Endothelial cell (in vitro differentiated cells): ENCODE data around the gene PPT1. TPM values are rescaled to one million over a fixed set of nuclear protein-coding genes. Genes with fewer than 3 reads are reported as not detected.

Experiments
- DNase-seq: peaks from one replicate; pipeline ENCODE4 v3.0.0; 2021; ENCODE audit warnings: low spot score
- H3K27ac Mint-ChIP-seq: one replicate; pipeline ENCODE4 v1.8.0; 2021; ENCODE audit warnings: mixed read lengths, inconsistent platforms; ENCODE audit not compliant: unreplicated experiment
- H3K27me3 Mint-ChIP-seq: one replicate; pipeline ENCODE4 v1.8.0; 2021; ENCODE audit warnings: mild to moderate bottlenecking, moderate library complexity, mixed read lengths, inconsistent platforms; ENCODE audit not compliant: unreplicated experiment
- H3K36me3 Mint-ChIP-seq: one replicate; pipeline ENCODE4 v1.8.0; 2021; ENCODE audit warnings: mild to moderate bottlenecking, low read depth, mixed read lengths, inconsistent platforms; ENCODE audit not compliant: unreplicated experiment
- H3K4me1 Mint-ChIP-seq: one replicate; pipeline ENCODE4 v1.8.0; 2021; ENCODE audit warnings: mild to moderate bottlenecking, mixed read lengths, inconsistent platforms; ENCODE audit not compliant: unreplicated experiment
- H3K4me3 Mint-ChIP-seq: one replicate; pipeline ENCODE4 v1.8.0; 2021; ENCODE audit warnings: mild to moderate bottlenecking, mixed read lengths, inconsistent platforms; ENCODE audit not compliant: unreplicated experiment
- H3K9me3 Mint-ChIP-seq: one replicate; pipeline ENCODE4 v1.8.0; 2021; ENCODE audit warnings: mixed read lengths, inconsistent platforms; ENCODE audit not compliant: unreplicated experiment
- total RNA-seq: library from RNA; stranded (reverse); fragmentation: NEBNext Ultra II Directional; extraction: Animal tissue kit (Norgen Biotek cat#: 25700); gene quantifications from one replicate; pipeline ENCODE4 v1.2.1, GENCODE V29; 2021; ENCODE audit not compliant: unreplicated experiment
- TF ChIP-seq, protein P1 (sequence below): fragments of 200-600 bp; sonication (generic); IDR thresholded peaks from one replicate; pipeline ENCODE4 v1.5.0; 2021; ENCODE audit warnings: antibody characterized with exemption; ENCODE audit not compliant: unreplicated experiment

Gene PPT1
- total RNA-seq, 1 donor from 2014 or later, result 52.7 TPM

DNA sequence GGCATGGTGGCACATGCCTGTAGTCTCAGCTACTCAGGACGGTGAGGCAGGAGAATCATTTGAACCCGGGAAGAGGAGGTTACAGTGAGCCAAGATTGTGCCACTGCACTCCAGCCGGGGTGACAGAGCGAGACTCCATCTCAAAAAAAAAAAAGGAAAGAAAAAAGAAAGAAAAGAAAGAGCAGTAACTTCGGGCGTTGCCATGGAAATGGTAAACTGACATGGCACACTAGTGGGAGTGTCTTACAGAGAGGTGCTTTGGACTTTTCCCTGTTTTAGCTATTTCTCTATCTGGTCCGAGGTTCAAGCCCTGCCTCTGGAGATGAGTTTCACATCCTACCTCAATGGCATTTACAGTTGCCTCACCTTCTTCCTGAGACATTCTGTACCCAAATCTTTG is 23.1 kb upstream of the PPT1 start:
- Mint-ChIP-seq H3K9me3 (no peaks in the 10 kb centered on the region), H3K4me3 (no peak overlapping the region), H3K27me3 (no peaks in the 10 kb centered on the region), H3K36me3 (no peaks in the 10 kb centered on the region), H3K4me1 (no peaks in the 10 kb centered on the region), H3K27ac (no peak overlapping the region)
- no peak for DNase-seq
- TF ChIP-seq, protein P1, sequence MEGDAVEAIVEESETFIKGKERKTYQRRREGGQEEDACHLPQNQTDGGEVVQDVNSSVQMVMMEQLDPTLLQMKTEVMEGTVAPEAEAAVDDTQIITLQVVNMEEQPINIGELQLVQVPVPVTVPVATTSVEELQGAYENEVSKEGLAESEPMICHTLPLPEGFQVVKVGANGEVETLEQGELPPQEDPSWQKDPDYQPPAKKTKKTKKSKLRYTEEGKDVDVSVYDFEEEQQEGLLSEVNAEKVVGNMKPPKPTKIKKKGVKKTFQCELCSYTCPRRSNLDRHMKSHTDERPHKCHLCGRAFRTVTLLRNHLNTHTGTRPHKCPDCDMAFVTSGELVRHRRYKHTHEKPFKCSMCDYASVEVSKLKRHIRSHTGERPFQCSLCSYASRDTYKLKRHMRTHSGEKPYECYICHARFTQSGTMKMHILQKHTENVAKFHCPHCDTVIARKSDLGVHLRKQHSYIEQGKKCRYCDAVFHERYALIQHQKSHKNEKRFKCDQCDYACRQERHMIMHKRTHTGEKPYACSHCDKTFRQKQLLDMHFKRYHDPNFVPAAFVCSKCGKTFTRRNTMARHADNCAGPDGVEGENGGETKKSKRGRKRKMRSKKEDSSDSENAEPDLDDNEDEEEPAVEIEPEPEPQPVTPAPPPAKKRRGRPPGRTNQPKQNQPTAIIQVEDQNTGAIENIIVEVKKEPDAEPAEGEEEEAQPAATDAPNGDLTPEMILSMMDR, result no peak

DNA sequence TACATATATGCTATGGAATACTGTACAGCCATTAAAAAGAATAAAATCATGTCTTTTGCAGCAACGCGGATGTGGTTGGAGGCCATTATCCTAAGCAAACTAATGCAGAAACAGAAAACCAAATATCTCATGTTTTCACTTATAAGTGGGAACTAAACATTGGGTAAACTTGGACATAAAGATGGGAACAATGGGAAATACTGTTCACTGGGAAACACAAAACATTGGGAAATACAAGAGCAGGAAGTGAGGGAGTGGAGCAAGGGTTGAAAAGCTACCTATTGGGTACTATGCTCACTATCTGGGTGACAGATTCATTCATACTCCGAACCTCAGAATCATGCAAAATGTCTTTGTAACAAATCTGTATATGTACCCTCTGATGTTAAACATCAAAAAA is 17.3 kb upstream of the PPT1 start:
- TF ChIP-seq, protein P1, result no peak
- H3K36me3 Mint-ChIP-seq, result no peaks in the 10 kb centered on the region
- H3K4me3 Mint-ChIP-seq, result no peak overlapping the region
- H3K27ac Mint-ChIP-seq, result no peak overlapping the region
- no peaks in the 10 kb centered on the region for H3K4me1 Mint-ChIP-seq
- H3K9me3 Mint-ChIP-seq, result no peaks in the 10 kb centered on the region
- no peaks in the 10 kb centered on the region for H3K27me3 Mint-ChIP-seq
- DNase-seq, result no peak

DNA sequence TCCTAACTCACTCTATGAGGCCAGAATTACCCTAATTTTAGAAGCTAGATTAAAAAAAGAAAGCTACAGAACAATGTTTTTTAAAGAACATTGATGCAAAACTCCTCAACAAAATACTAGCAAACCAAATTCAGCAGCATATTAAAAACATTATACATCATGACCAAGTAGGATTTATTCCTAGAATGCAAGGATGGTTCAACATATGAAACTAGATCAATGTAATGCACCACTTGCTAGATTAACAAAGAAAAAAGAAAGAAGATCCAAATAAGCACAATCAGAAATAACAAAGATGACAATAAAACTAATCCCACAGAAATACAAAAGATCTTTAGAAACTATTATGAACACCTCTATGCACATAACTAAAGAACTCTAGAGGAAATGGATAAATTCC is 13.3 kb upstream of the PPT1 start:
- no peaks in the 10 kb centered on the region for H3K9me3 Mint-ChIP-seq
- H3K27ac Mint-ChIP-seq, result no peak overlapping the region
- TF ChIP-seq, protein P1, result no peak
- no peaks in the 10 kb centered on the region for H3K4me1 Mint-ChIP-seq
- DNase-seq, result no peak
- H3K36me3 Mint-ChIP-seq, result no peaks in the 10 kb centered on the region
- H3K4me3 Mint-ChIP-seq, result no peak overlapping the region
- no peaks in the 10 kb centered on the region for H3K27me3 Mint-ChIP-seq

DNA sequence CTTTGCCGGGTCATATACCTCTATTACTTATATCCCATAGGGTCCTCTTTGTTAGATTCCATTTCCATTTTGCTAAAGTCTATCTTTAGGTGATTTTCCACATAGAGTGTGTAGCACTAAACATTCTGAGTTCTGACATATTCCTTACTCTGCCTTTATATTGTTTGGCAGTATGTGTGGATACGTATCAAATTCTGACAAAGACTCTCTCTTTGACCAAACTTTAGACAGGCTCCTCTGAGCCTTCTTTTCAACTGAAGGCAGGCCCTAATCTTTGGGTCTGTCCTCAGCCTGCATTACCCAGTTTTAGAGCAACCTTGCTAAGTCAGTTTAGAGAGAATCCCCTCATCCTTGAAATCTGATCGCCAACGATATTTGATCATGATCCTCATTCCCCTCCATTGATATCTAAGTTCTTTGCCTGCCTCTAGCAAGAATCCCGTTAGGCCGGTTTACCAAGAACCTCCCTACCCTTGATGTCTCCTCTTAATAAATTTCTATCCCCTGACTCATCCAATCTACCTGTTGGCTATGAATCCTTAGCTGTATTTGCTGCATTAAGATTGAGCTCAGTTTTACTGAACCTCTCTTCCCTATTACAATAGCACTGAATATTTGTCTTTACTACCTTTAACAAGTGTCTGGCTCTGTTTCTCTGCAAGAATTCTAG is 10.4 kb upstream of the PPT1 start:
- H3K36me3 Mint-ChIP-seq, result no peaks in the 10 kb centered on the region
- TF ChIP-seq, protein P1, result no peak
- H3K9me3 Mint-ChIP-seq, result no peaks in the 10 kb centered on the region
- no peaks in the 10 kb centered on the region for H3K4me1 Mint-ChIP-seq
- H3K27me3 Mint-ChIP-seq, result no peaks in the 10 kb centered on the region
- H3K4me3 Mint-ChIP-seq, result no peak overlapping the region
- DNase-seq, result no peak
- no peak overlapping the region for H3K27ac Mint-ChIP-seq

DNA sequence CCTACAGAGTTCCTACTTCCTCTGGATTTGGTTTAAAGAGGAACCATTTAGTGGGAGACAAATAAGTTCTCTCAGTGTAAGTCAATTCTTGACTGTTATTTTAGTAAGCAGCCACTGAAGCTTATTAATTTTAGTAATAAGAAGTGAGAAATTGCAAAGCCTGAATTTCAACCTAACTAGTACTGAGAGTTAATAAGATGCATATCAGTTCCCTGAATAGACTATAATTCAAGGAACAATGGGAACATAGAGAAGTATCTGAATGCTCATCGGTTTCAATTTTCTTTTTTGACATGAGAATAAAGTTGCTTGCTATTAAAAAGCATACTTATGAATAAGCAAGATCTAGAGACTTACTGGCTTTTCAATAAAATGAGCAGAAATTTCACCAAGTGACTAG is 8.0 kb upstream of the PPT1 start:
- TF ChIP-seq, protein P1, result no peak
- H3K27me3 Mint-ChIP-seq, result no peaks in the 10 kb centered on the region
- no peaks in the 10 kb centered on the region for H3K36me3 Mint-ChIP-seq
- H3K27ac Mint-ChIP-seq, result no peak overlapping the region
- no peak for DNase-seq
- no peak overlapping the region for H3K4me3 Mint-ChIP-seq
- H3K9me3 Mint-ChIP-seq, result no peaks in the 10 kb centered on the region
- no peaks in the 10 kb centered on the region for H3K4me1 Mint-ChIP-seq
